Thoracic aorta (tissue), 2 donors: ENCODE measurements around the gene PACSIN2. TPM values are rescaled to one million over a fixed set of nuclear protein-coding genes. Genes with fewer than 3 reads are reported as not detected.

Experiments used
- ATAC-seq: fragments of 150-250 bp; one replicate; pipeline ENCODE4 v1.8.0; 2017; ENCODE audit warnings: low read depth; ENCODE audit not compliant: insufficient number of reproducible peaks, low FRiP score
- DNase-seq: peaks from one replicate; pipeline ENCODE4 v3.0.0-alpha.2; 2020; ENCODE audit warnings: low spot score
- H3K27ac ChIP-seq, 2 donors: fragments of 200-600 bp; sonication (generic); 1 replicate in 1 of 2; 2 replicates in 1 of 2; pipeline ENCODE4 v1.5.1; 2016; ENCODE audit warnings: mild to moderate bottlenecking in 2 of 2, moderate library complexity in 2 of 2
- H3K27me3 ChIP-seq: fragments of 200-600 bp; sonication (generic); replicated peaks from 2 replicates; pipeline ENCODE4 v1.6.0; 2016; ENCODE audit warnings: mild to moderate bottlenecking; ENCODE audit not compliant: insufficient read depth
- H3K36me3 ChIP-seq: fragments of 200-600 bp; sonication (generic); one replicate; pipeline ENCODE4 v1.5.1; 2016
- H3K4me1 ChIP-seq, 2 donors: fragments of 200-600 bp; sonication (generic); 1 replicate in 1 of 2; 2 replicates in 1 of 2; pipeline versions ENCODE4 v1.5.1 to v1.6.0; 2016; ENCODE audit warnings: low read depth in 2 of 2, mild to moderate bottlenecking in 1 of 2; ENCODE audit not compliant: control insufficient read depth in 1 of 2
- H3K4me3 ChIP-seq: fragments of 200-600 bp; sonication (generic); 2 replicates; pipeline ENCODE4 v1.5.1; 2016; ENCODE audit warnings: mild to moderate bottlenecking
- H3K9me3 ChIP-seq: fragments of 200-600 bp; sonication (generic); 2 replicates; pipeline ENCODE4 v1.5.1; 2016
- CTCF ChIP-seq: fragments of 200-600 bp; sonication (generic); IDR thresholded peaks from one replicate; pipeline ENCODE4 v1.5.1; 2019; ENCODE audit warnings: antibody characterized with exemption
- total RNA-seq, 2 donors: library from RNA; depleted of rRNA; stranded (reverse); fragments of >200 nt; gene quantifications; one replicate each; pipeline versions ENCODE4 v1.1.0 to v1.2.3, GENCODE V29; 2016

The PACSIN2 gene
- total RNA-seq, 2 donors from 2014 or later = 135 to 155 TPM

- peaks cover 5 to 44% of the 10 kb centered on the region in 2 donors for H3K4me1 ChIP-seq
These were observed 119.9 kb downstream of the PACSIN2 start for GRCh38 chr22:42895087-42895486.

GRCh38 chr22:42893371-42894150, 121.4 kb downstream of the PACSIN2 start:
- no peak for TF ChIP-seq CTCF
- Histone ChIP-seq H3K27me3 (no peaks in the 10 kb centered on the region), H3K9me3 (no peaks in the 10 kb centered on the region), H3K27ac (peak overlapping the region in 1 of 2 donors; percentile 29), H3K4me1 (peaks cover 5 to 44% of the 10 kb centered on the region in 2 donors), H3K36me3 (peaks cover 18% of the 10 kb centered on the region), H3K4me3 (no peak overlapping the region)
- ATAC-seq (no peak), DNase-seq (no peak)

More at GRCh38 chr22:42895087-42895486, 119.9 kb downstream of the PACSIN2 start:
- no peak overlapping the region for H3K27ac ChIP-seq
- DNase-seq (no peak), ATAC-seq (no peak)
- no peaks in the 10 kb centered on the region for H3K9me3 ChIP-seq
- no peak overlapping the region for H3K4me3 ChIP-seq
- no peaks in the 10 kb centered on the region for H3K27me3 ChIP-seq
- peaks cover 8% of the 10 kb centered on the region for H3K36me3 ChIP-seq
- TF ChIP-seq CTCF = no peak

GRCh38 chr22:42892571-42893316, 122.2 kb downstream of the PACSIN2 start:
- no peaks in the 10 kb centered on the region for H3K9me3 ChIP-seq
- no peaks in the 10 kb centered on the region for H3K27me3 ChIP-seq
- DNase-seq = no peak
- no peak for ATAC-seq
- H3K36me3 ChIP-seq = peaks cover 25% of the 10 kb centered on the region
- H3K4me1 ChIP-seq = peaks cover 5 to 44% of the 10 kb centered on the region in 2 donors
- no peak for TF ChIP-seq CTCF
- peak overlapping the region in 1 of 2 donors; percentile 29 for H3K27ac ChIP-seq
- no peak overlapping the region for H3K4me3 ChIP-seq

GRCh38 chr22:42892156-42892555, 122.8 kb downstream of the PACSIN2 start:
- Histone ChIP-seq H3K27me3 (no peaks in the 10 kb centered on the region), H3K27ac (no peak overlapping the region), H3K36me3 (peaks cover 29% of the 10 kb centered on the region), H3K4me3 (no peak overlapping the region), H3K4me1 (peaks cover 5 to 44% of the 10 kb centered on the region in 2 donors), H3K9me3 (no peaks in the 10 kb centered on the region)
- ATAC-seq = no peak
- no peak for DNase-seq
- TF ChIP-seq CTCF = no peak

GRCh38 chr22:42891696-42892095, 123.3 kb downstream of the PACSIN2 start:
- no peak for TF ChIP-seq CTCF
- H3K36me3 ChIP-seq = peaks cover 33% of the 10 kb centered on the region
- no peaks in the 10 kb centered on the region for H3K9me3 ChIP-seq
- H3K4me3 ChIP-seq = no peak overlapping the region
- ATAC-seq (no peak), DNase-seq (no peak)
- no peak overlapping the region for H3K27ac ChIP-seq
- peaks cover 5 to 41% of the 10 kb centered on the region in 2 donors for H3K4me1 ChIP-seq
- no peaks in the 10 kb centered on the region for H3K27me3 ChIP-seq
